Islet precursor cell (in vitro differentiated cells): ENCODE data around the gene MED28.

Experiments
- DNase-seq: peaks from one replicate; pipeline ENCODE4 v3.0.0-alpha.2; 2018

The MED28 gene

DNA sequence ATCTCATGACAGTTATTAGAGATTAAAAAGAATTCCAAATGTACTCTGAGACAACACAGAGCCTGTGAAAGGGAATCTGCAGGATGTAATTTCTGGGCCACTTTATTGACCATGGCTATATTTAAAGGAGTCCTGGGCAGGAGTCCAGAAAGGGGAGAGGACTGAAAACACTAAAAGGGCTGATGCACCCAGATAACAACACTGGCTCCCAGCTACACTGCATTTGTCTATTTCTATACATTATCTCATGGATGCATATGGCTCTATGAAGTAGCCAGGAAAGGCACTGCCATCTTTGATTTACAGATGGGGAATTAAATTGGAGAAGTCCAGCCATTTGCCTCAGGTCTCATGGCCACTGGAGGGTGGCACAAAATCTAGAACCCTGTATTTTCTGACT, 56.0 kb downstream of the MED28 start:
- no peak for DNase-seq

DNA sequence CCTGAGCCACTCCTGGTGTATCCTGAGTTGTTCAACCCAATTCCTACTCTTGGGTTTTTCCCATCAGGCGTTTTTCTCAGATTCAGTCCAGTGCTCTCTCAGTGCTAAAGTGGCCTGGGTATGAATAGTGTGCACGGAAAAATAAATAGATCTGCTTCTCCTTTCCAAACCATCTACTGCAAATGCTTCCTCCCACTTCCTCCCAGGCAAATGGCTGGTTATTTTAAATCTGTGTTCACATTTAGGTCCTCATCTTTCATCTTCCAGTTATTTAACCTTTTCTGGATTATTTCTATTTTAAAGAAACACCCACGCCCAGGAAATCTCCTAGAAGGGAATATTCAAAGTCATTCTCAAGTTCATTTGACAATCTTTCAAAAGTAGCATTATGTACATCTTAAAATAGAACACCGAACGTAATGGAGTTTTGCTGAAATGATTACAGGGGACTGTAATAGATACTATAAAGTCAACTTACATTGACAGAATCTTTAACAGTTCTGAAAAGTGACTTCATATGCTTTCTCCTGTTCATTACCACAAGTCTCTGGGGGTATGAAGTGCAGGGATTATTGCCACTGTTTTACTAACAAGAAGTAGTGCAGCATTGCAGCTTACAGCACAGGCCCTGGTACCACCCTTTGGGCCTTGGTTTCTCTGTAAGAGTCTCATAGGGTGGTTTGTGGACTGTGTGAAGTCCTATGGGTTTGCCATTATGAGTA, 66.3 kb downstream of the MED28 start:
- no peak for DNase-seq

DNA sequence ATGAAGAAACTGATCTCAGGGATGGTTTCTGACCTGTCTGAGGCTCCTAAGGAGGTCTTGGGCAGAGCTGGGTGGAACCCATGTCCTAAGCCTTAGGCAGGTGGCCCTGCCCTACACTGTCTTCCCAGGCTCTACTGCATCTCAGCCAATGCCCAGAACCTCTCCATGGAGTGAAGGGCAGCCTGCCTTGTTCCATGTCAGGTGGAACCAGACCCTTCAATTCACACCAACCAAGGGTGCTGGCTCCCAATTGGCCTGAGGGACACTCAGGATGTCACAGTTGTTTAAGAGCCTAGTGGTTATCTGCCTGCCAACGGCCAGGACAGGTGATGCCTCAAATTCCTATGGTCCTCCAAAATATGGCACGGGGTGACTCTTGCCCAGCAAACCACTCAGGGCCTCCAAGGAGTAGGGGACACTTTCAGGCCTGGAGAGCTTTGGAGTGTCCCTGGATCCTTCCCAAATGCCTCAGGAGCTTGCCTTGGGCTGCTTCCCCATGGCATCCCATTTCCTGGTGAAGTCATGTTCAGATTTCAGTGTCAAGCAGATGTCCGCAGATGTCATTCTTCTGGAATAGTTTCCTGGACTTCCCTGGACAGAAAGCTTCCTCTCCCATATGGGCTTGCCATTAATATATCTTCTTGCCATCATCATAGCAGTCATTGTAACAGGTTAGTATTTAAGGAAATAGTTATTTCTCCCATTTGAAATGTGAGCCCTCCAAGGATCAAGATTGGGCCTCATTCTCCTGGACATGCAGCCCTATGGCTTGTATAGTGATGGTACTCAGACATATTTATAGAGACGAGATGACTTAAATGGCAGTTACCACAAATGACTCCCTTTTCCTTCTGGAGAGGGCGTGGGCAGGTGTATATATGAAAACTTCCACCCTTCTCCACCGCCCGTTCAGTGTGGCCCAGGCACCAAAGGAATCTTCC, 67.1 kb downstream of the MED28 start:
- DNase-seq = no peak

DNA sequence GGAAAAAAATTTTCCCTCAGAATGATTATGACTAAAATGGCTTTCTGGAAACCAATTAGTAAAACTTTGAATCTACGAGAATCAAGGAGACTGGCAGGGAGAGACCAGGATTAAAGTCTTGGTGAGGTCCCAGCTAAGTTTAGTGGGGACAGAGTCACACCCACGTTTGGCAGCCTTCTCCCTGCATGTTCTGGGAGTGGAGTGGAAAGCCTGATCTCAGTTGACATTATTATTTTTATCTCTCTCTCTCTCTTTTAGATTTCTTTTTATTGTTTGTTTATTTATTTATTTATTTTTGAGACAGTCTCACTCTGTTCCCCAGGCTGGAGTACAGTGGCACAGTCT, 67.8 kb downstream of the MED28 start:
- no peak for DNase-seq
